SK-N-SH (cell line): ENCODE data around the gene AGTRAP.

Source experiments
- CHD2 ChIP-seq: fragments of 150-350 bp; IDR thresholded peaks from 2 replicates; pipeline ENCODE4 v1.6.1; 2018; ENCODE audit warnings: low read length; ENCODE audit not compliant: partially characterized antibody
- EP300 ChIP-seq, 2 experiments: IDR thresholded peaks; 2 replicates each; pipeline versions ENCODE4 v1.4.0 to v1.6.1; 2012; ENCODE audit warnings: borderline replicate concordance in 1 of 2, low read depth in 1 of 2, low read length in 1 of 2
- GABPA ChIP-seq: IDR thresholded peaks from 2 replicates; pipeline ENCODE4 v1.4.0; 2012; ENCODE audit warnings: low read depth, mild to moderate bottlenecking
- MXI1 ChIP-seq: IDR thresholded peaks from 2 replicates; pipeline ENCODE4 v1.6.1; 2012; ENCODE audit warnings: mild to moderate bottlenecking, low read depth, low read length, improper control_type of control experiment
- NFIC ChIP-seq: IDR thresholded peaks from 2 replicates; pipeline ENCODE4 v1.4.0; 2012; ENCODE audit warnings: borderline replicate concordance
- POLR2AphosphoS5 ChIP-seq: IDR thresholded peaks from 2 replicates; pipeline ENCODE4 v1.6.1; 2012; ENCODE audit warnings: low read depth, low read length
- RAD21 ChIP-seq: IDR thresholded peaks from 2 replicates; pipeline ENCODE4 v1.6.1; 2012; ENCODE audit warnings: mild to moderate bottlenecking, low read length
- SMC3 ChIP-seq: IDR thresholded peaks from 2 replicates; pipeline ENCODE4 v1.6.1; 2012; ENCODE audit warnings: low read depth, low read length, improper control_type of control experiment
- TCF12 ChIP-seq: IDR thresholded peaks from 2 replicates; pipeline ENCODE4 v1.4.0; 2012
- TF ChIP-seq, protein P1 (sequence below): IDR thresholded peaks from 2 replicates; pipeline ENCODE4 v1.6.1; 2012; ENCODE audit warnings: mild to moderate bottlenecking, low read depth, low read length, moderate library complexity
- TF ChIP-seq, protein P2 (sequence below): fragments of 200-600 bp; sonication (generic); IDR thresholded peaks from 2 replicates; pipeline ENCODE4 v1.6.1; 2017; ENCODE audit warnings: antibody characterized with exemption, mild to moderate bottlenecking, moderate library complexity
- TF ChIP-seq, protein P3 (sequence below): fragments of 150-350 bp; IDR thresholded peaks from 2 replicates; pipeline ENCODE4 v1.6.1; 2017; ENCODE audit warnings: antibody characterized with exemption, low read length, low read depth, borderline replicate concordance
- TF ChIP-seq, protein P4 (sequence below): IDR thresholded peaks from 2 replicates; pipeline ENCODE4 v1.4.0; 2012; ENCODE audit warnings: low read depth, borderline replicate concordance

DNA sequence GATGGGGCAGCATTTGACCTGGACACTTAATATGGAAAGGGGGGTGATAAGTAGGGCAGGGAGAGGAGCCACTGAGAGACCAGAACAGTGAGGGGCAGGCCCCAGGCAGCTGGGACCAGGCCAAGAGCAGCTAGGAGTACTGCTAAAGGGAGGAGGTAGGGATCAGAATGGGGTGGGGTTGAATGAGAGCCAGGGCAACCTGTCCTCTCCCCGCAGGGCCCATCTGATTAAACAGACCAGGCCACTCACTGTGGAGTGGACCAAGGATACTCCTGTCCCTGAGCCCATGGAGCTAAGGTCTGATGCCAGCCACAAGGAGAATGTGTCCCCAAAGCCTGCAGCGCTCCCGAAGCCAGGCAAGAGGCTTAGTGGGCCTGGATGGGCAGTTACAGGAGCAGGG lies 28.2 kb downstream of the AGTRAP start:
- TF ChIP-seq, protein P1, sequence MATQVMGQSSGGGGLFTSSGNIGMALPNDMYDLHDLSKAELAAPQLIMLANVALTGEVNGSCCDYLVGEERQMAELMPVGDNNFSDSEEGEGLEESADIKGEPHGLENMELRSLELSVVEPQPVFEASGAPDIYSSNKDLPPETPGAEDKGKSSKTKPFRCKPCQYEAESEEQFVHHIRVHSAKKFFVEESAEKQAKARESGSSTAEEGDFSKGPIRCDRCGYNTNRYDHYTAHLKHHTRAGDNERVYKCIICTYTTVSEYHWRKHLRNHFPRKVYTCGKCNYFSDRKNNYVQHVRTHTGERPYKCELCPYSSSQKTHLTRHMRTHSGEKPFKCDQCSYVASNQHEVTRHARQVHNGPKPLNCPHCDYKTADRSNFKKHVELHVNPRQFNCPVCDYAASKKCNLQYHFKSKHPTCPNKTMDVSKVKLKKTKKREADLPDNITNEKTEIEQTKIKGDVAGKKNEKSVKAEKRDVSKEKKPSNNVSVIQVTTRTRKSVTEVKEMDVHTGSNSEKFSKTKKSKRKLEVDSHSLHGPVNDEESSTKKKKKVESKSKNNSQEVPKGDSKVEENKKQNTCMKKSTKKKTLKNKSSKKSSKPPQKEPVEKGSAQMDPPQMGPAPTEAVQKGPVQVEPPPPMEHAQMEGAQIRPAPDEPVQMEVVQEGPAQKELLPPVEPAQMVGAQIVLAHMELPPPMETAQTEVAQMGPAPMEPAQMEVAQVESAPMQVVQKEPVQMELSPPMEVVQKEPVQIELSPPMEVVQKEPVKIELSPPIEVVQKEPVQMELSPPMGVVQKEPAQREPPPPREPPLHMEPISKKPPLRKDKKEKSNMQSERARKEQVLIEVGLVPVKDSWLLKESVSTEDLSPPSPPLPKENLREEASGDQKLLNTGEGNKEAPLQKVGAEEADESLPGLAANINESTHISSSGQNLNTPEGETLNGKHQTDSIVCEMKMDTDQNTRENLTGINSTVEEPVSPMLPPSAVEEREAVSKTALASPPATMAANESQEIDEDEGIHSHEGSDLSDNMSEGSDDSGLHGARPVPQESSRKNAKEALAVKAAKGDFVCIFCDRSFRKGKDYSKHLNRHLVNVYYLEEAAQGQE, result no peak
- TF ChIP-seq POLR2AphosphoS5, result no peak
- no peak for TF ChIP-seq NFIC
- TF ChIP-seq, protein P2, sequence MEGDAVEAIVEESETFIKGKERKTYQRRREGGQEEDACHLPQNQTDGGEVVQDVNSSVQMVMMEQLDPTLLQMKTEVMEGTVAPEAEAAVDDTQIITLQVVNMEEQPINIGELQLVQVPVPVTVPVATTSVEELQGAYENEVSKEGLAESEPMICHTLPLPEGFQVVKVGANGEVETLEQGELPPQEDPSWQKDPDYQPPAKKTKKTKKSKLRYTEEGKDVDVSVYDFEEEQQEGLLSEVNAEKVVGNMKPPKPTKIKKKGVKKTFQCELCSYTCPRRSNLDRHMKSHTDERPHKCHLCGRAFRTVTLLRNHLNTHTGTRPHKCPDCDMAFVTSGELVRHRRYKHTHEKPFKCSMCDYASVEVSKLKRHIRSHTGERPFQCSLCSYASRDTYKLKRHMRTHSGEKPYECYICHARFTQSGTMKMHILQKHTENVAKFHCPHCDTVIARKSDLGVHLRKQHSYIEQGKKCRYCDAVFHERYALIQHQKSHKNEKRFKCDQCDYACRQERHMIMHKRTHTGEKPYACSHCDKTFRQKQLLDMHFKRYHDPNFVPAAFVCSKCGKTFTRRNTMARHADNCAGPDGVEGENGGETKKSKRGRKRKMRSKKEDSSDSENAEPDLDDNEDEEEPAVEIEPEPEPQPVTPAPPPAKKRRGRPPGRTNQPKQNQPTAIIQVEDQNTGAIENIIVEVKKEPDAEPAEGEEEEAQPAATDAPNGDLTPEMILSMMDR, result no peak
- TF ChIP-seq GABPA, result no peak
- no peak for TF ChIP-seq SMC3
- no peak for TF ChIP-seq MXI1
- TF ChIP-seq, protein P3, sequence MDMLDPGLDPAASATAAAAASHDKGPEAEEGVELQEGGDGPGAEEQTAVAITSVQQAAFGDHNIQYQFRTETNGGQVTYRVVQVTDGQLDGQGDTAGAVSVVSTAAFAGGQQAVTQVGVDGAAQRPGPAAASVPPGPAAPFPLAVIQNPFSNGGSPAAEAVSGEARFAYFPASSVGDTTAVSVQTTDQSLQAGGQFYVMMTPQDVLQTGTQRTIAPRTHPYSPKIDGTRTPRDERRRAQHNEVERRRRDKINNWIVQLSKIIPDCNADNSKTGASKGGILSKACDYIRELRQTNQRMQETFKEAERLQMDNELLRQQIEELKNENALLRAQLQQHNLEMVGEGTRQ, result no peak
- TF ChIP-seq EP300 (IDR thresholded peaks at IDR 0.05; ENCODE audit: borderline replicate concordance in 1 of 2, low read depth in 1 of 2, low read length in 1 of 2), result no peak
- TF ChIP-seq TCF12, result no peak
- TF ChIP-seq, protein P4, sequence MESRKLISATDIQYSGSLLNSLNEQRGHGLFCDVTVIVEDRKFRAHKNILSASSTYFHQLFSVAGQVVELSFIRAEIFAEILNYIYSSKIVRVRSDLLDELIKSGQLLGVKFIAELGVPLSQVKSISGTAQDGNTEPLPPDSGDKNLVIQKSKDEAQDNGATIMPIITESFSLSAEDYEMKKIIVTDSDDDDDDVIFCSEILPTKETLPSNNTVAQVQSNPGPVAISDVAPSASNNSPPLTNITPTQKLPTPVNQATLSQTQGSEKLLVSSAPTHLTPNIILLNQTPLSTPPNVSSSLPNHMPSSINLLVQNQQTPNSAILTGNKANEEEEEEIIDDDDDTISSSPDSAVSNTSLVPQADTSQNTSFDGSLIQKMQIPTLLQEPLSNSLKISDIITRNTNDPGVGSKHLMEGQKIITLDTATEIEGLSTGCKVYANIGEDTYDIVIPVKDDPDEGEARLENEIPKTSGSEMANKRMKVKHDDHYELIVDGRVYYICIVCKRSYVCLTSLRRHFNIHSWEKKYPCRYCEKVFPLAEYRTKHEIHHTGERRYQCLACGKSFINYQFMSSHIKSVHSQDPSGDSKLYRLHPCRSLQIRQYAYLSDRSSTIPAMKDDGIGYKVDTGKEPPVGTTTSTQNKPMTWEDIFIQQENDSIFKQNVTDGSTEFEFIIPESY, result no peak
- TF ChIP-seq CHD2, result no peak
- TF ChIP-seq RAD21, result no peak
